ENCODE measurements around the gene DOCK8. TPM values are rescaled to one million over a fixed set of nuclear protein-coding genes. Genes with fewer than 3 reads are reported as not detected.

DOCK8 gene
- total RNA-seq, 4 donors from 2014 or later: 6.7 to 28.5 (median 11.7) TPM

DNA sequence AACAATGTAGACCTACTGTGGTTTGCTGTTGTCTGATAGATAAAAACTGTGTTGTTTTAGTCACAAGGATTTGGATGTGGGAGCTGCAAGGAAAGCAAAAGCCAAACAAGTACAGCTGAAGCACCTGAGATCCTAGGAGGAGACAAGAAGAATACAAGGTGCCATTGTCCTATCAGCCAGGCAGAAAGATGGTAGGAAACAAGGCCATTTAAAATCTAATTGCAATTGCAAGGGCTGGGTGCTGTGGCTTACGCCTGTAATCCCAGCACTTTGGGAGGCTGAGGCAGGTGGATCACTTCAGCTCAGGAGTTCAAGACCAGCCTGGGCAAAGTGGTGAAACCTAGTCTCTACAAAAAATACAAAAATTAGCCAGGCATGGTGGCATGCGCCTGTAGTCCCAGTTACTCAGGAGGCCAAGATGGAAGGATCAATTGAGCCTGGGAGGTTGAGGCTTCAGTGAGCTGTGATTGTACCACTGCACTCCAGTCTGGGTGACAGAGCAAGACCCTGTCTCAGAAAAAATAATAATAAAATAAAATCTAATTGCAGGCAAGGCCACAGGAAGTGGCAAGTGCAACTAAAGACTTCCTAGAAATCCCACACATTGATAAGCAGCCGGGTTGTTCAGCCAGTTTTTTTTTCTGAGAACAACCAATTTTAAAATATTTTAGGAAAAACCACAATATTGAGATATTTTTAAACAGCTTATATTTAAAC is 22.6 kb downstream of the DOCK8 start:
- H3K27me3 ChIP-seq: no peaks in the 10 kb centered on the region
- H3K4me1 ChIP-seq: no peaks in the 10 kb centered on the region
- H3K4me3 ChIP-seq: no peak overlapping the region
- intact Hi-C loops (cut with DNase I; ENCODE audit: low total_unique reads): no loop called here
- no peak for TF ChIP-seq POLR2A (IDR thresholded peaks at IDR 0.05)
- no peak overlapping the region for H3K27ac ChIP-seq
- H3K36me3 ChIP-seq: no peaks in the 10 kb centered on the region
- H3K9me3 ChIP-seq: no peaks in the 10 kb centered on the region
- no peak for DNase-seq

DNA sequence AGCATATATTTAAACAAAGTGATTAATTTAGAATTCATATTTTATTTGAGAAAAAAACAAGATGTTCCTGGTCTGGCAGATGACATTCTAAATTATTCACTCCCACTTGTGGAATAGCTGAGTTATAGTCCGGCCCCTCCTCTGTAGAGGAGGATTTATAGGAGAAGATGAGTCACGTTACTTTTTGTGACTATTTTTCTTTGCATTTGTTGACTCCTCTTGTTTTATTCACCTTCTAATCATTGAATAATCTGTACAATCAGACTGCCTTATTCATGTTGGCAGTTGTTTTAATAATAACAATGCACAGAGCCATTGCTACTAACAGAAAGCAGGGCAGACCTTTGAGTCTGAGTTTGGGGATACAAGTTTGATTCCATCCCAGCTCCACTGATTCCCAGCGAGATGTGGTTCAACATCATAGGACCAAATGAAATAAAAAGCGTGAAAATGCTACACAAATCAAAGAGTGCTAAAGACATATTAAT is 23.2 kb downstream of the DOCK8 start:
- no peak overlapping the region for H3K27ac ChIP-seq
- no peaks in the 10 kb centered on the region for H3K27me3 ChIP-seq
- H3K4me1 ChIP-seq: no peaks in the 10 kb centered on the region
- no peaks in the 10 kb centered on the region for H3K36me3 ChIP-seq
- TF ChIP-seq, protein P1, sequence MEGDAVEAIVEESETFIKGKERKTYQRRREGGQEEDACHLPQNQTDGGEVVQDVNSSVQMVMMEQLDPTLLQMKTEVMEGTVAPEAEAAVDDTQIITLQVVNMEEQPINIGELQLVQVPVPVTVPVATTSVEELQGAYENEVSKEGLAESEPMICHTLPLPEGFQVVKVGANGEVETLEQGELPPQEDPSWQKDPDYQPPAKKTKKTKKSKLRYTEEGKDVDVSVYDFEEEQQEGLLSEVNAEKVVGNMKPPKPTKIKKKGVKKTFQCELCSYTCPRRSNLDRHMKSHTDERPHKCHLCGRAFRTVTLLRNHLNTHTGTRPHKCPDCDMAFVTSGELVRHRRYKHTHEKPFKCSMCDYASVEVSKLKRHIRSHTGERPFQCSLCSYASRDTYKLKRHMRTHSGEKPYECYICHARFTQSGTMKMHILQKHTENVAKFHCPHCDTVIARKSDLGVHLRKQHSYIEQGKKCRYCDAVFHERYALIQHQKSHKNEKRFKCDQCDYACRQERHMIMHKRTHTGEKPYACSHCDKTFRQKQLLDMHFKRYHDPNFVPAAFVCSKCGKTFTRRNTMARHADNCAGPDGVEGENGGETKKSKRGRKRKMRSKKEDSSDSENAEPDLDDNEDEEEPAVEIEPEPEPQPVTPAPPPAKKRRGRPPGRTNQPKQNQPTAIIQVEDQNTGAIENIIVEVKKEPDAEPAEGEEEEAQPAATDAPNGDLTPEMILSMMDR (IDR thresholded peaks at IDR 0.05): no peak
- TF ChIP-seq POLR2A (IDR thresholded peaks at IDR 0.05): no peak
- no peak for DNase-seq
- H3K9me3 ChIP-seq: no peaks in the 10 kb centered on the region
- intact Hi-C loops (cut with DNase I; ENCODE audit: low total_unique reads): no loop called here
- no peak overlapping the region for H3K4me3 ChIP-seq

DNA sequence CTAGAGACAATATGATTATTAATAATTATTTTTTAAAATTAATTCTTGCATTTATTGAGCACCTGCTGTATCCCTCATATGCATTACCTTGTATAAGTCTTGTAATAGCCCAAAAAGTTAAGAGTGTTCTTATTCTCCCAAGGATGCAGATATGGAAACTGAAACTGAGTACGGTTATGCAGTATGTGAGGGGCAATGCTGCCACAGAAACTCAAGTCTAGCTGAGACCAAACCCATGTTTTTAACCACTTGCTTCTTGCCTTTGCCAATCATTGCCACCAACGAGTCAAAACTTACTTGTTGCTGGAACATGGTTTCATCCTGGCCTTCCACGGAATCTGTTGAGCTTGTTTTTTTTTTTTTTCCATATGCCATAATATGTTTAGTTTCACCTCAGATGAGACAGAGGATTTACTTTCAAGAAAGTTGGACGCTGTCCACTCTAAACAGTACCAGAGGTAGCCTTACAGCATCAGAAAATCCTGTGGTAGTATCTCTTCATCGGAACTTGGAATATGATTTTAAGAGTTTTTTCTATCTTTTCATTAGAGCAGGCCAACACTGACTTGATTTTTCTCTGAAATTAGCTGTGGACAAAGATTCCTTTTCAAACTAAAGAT is 27.9 kb downstream of the DOCK8 start:
- no peak overlapping the region for H3K4me3 ChIP-seq
- H3K36me3 ChIP-seq: no peaks in the 10 kb centered on the region
- H3K4me1 ChIP-seq: no peaks in the 10 kb centered on the region
- intact Hi-C loops (cut with DNase I; ENCODE audit: low total_unique reads): no loop called here
- H3K9me3 ChIP-seq: no peaks in the 10 kb centered on the region
- no peak for DNase-seq
- H3K27me3 ChIP-seq: no peaks in the 10 kb centered on the region
- TF ChIP-seq, protein P1 (IDR thresholded peaks at IDR 0.05): no peak
- no peak for TF ChIP-seq POLR2A (IDR thresholded peaks at IDR 0.05)
- no peak overlapping the region for H3K27ac ChIP-seq

DNA sequence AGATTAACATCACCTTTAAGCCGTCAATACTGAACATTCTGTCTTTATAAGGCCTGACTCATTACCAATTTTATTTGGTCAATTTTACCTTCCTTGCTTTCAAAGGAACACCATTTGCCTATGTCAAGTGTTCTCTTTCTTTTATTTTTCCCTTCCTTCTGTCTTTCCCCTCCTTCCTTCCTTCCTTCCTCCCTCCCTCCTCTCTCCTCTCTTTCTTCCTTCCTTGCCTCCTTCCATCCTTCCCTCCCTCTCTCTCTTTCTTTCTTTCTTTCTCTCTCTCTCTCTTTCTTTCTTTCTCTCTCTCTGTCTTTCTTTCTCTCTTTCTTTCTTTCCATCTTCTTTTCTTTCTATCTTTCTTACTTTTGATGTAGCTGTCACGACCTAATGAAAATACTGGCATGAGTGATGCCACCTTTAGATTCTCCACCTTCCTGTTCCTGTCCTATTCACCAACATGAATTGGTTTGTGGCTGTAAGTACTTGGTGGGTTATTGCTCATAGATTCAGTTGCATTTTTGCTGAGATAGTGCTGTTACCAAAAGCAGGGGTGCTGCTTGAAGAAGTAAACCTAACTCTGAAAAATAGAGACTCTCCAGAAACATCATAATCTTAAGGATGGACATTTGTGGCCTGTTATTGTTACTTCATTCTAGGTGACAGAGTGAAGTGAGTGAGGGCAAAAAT is 33.8 kb downstream of the DOCK8 start:
- no peaks in the 10 kb centered on the region for H3K36me3 ChIP-seq
- no peaks in the 10 kb centered on the region for H3K4me1 ChIP-seq
- H3K27me3 ChIP-seq: no peaks in the 10 kb centered on the region
- intact Hi-C loops (cut with DNase I; ENCODE audit: low total_unique reads): no loop called here
- TF ChIP-seq, protein P1 (IDR thresholded peaks at IDR 0.05): no peak
- no peak for TF ChIP-seq POLR2A (IDR thresholded peaks at IDR 0.05)
- no peak overlapping the region for H3K4me3 ChIP-seq
- no peak overlapping the region for H3K27ac ChIP-seq
- no peaks in the 10 kb centered on the region for H3K9me3 ChIP-seq
- DNase-seq: no peak

DNA sequence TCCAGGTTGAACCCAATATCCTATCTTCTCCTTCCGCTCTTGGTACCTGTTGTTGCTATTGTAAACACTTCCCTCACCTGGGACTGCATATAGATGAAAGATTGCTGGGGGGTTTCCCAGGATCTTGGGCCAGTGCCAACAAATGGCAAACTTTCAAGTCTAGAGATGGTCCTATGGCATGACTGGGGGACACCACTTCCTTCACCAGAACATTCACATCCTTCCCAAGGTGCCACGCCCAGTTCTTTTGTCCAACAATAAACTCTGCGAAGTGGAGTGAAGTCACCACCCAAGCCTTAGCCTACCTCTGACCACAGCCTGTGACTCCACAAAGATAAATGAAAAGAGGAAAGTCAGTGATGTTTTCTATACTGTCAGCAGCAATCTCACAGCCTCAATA is 34.4 kb downstream of the DOCK8 start:
- DNase-seq: no peak
- Histone ChIP-seq H3K4me1 (no peaks in the 10 kb centered on the region), H3K27me3 (no peaks in the 10 kb centered on the region), H3K4me3 (no peak overlapping the region), H3K9me3 (no peaks in the 10 kb centered on the region), H3K36me3 (no peaks in the 10 kb centered on the region), H3K27ac (no peak overlapping the region)
- intact Hi-C loops (cut with DNase I; ENCODE audit: low total_unique reads): no loop called here
- TF ChIP-seq POLR2A (IDR thresholded peaks at IDR 0.05): no peak
- TF ChIP-seq, protein P1 (IDR thresholded peaks at IDR 0.05): no peak

Measured in uterus (tissue), 4 donors.